Coronary artery (tissue), 2 donors: ENCODE results near the gene FHIT.

Experiments used
- DNase-seq: peaks from one replicate; pipeline ENCODE4 v3.0.0-alpha.2; 2017; ENCODE audit warnings: low spot score
- H3K27ac ChIP-seq, 2 donors: fragments of 200-600 bp; sonication (generic); one replicate each; pipeline ENCODE4 v1.5.1; 2016 to 2019
- H3K4me3 ChIP-seq: fragments of 200-600 bp; sonication (generic); 2 replicates; pipeline ENCODE4 v1.5.1; 2016; ENCODE audit warnings: mild to moderate bottlenecking, moderate library complexity
- CTCF ChIP-seq: fragments of 200-600 bp; sonication (generic); IDR thresholded peaks from one replicate; pipeline ENCODE4 v1.5.1; 2019; ENCODE audit warnings: antibody characterized with exemption

Gene FHIT

GRCh38 chr3:61233746-61234145 lies 17.5 kb downstream of the FHIT start:
- Histone ChIP-seq H3K27ac (no peak overlapping the region), H3K4me3 (no peak overlapping the region)
- no peak for DNase-seq
- no peak for TF ChIP-seq CTCF

GRCh38 chr3:61231693-61232092 lies 19.6 kb downstream of the FHIT start:
- Histone ChIP-seq H3K4me3 (no peak overlapping the region), H3K27ac (no peak overlapping the region)
- no peak for DNase-seq
- no peak for TF ChIP-seq CTCF

GRCh38 chr3:61227799-61228198 lies 23.5 kb downstream of the FHIT start:
- Histone ChIP-seq H3K4me3 (no peak overlapping the region), H3K27ac (no peak overlapping the region)
- DNase-seq, result no peak
- TF ChIP-seq CTCF, result no peak

- no peak for TF ChIP-seq CTCF
- no peak overlapping the region for H3K4me3 ChIP-seq
- H3K27ac ChIP-seq, result no peak overlapping the region
- no peak for DNase-seq
Measured at GRCh38 chr3:61226166-61226686, 25.0 kb downstream of the FHIT start.

GRCh38 chr3:61224823-61225222 lies 26.4 kb downstream of the FHIT start:
- Histone ChIP-seq H3K4me3 (no peak overlapping the region), H3K27ac (no peak overlapping the region)
- no peak for DNase-seq
- TF ChIP-seq CTCF, result no peak

- DNase-seq, result no peak
- no peak for TF ChIP-seq CTCF
- H3K27ac ChIP-seq, result no peak overlapping the region
- H3K4me3 ChIP-seq, result no peak overlapping the region
Measured at GRCh38 chr3:61223451-61223850, 27.8 kb downstream of the FHIT start.

GRCh38 chr3:61222467-61222866 lies 28.8 kb downstream of the FHIT start:
- no peak for DNase-seq
- H3K27ac ChIP-seq, result no peak overlapping the region
- H3K4me3 ChIP-seq, result no peak overlapping the region
- no peak for TF ChIP-seq CTCF
